Panc1 (cell line): ENCODE data around the gene CPEB2. TPM values are rescaled to one million over a fixed set of nuclear protein-coding genes. Genes with fewer than 3 reads are reported as not detected.

Source experiments
- ATAC-seq: fragments of 200-7000 bp; cut with Tn5 transposase; 2 replicates; pipeline ENCODE4 v1.9.1; 2020; ENCODE audit warnings: mild to moderate bottlenecking, moderate library complexity
- BruUV-seq: library from RNA; stranded (reverse); fragments of 400-500 nt; replicated peaks from 2 replicates; lab custom pipeline; 2021; lab: Mats Ljungman, UMichigan
- CTCF ChIA-PET: fragments of 300-600 bp; sonication (Branson Sonifier 250); formaldehyde crosslinking; loops from one replicate; lab custom pipeline; 2022; ENCODE audit warnings: antibody characterized with exemption; lab: Charles Lee
- POLR2A ChIA-PET: fragments of 300-600 bp; sonication (Branson Sonifier 250); formaldehyde crosslinking; loops from one replicate; lab custom pipeline; 2022; ENCODE audit warnings: antibody characterized with exemption; lab: Charles Lee
- DNase-seq: peaks from one replicate; pipeline ENCODE4 v3.0.0-alpha.2; 2010; ENCODE audit warnings: low read depth, low spot score
- H3K27ac ChIP-seq: 2 replicates; pipeline ENCODE4 v1.5.1; 2011; ENCODE audit warnings: mild to moderate bottlenecking, low read length, inconsistent platforms
- H3K27me3 ChIP-seq: fragments of 200-500 bp; sonication (Bioruptor generic); 2 replicates; pipeline ENCODE4 v1.6.0; 2014; ENCODE audit warnings: low read length, inconsistent platforms; ENCODE audit not compliant: control insufficient read depth, insufficient read depth
- H3K36me3 ChIP-seq: fragments of 200-500 bp; sonication (Bioruptor generic); 2 replicates; pipeline ENCODE4 v1.5.1; 2014; ENCODE audit warnings: inconsistent platforms, mild to moderate bottlenecking, low read length, moderate library complexity; ENCODE audit not compliant: control insufficient read depth, insufficient read depth
- H3K4me1 ChIP-seq: 2 replicates; pipeline ENCODE4 v1.5.1; 2011; ENCODE audit warnings: inconsistent platforms, mild to moderate bottlenecking, low read length, moderate library complexity; ENCODE audit not compliant: control insufficient read depth, insufficient read depth
- H3K4me3 ChIP-seq, 2 experiments: 2 replicates each; pipeline ENCODE4 v1.5.1; 2011 to 2012; ENCODE audit warnings: low read depth in 2 of 2, low read length in 2 of 2, mild to moderate bottlenecking in 2 of 2, inconsistent platforms in 1 of 2, moderate library complexity in 1 of 2
- H3K9me3 ChIP-seq: fragments of 200-500 bp; sonication (Bioruptor generic); 2 replicates; pipeline ENCODE4 v1.5.1; 2014; ENCODE audit warnings: low read depth, mild to moderate bottlenecking, inconsistent platforms, low read length, moderate library complexity; ENCODE audit not compliant: control insufficient read depth, insufficient read depth
- CTCF ChIP-seq: fragments of 450-650 bp; IDR thresholded peaks from 2 replicates; pipeline ENCODE4 v1.5.1; 2017; ENCODE audit warnings: mild to moderate bottlenecking
- POLR2AphosphoS5 ChIP-seq: IDR thresholded peaks from 2 replicates; pipeline ENCODE4 v1.6.1; 2012; ENCODE audit warnings: mild to moderate bottlenecking, low read depth, low read length, moderate library complexity
- REST ChIP-seq, 2 experiments: IDR thresholded peaks; 2 replicates each; pipeline ENCODE4 v1.6.1; 2011 to 2012; ENCODE audit warnings: low read depth in 2 of 2, control low read depth in 1 of 2, low read length in 1 of 2, mild to moderate bottlenecking in 1 of 2, moderate library complexity in 1 of 2; ENCODE audit not compliant: insufficient read depth in 1 of 2
- SIN3A ChIP-seq: IDR thresholded peaks from 2 replicates; pipeline ENCODE4 v1.6.1; 2012; ENCODE audit warnings: low read depth, mild to moderate bottlenecking, low read length, moderate library complexity, borderline replicate concordance; ENCODE audit not compliant: insufficient read depth
- TCF7L2 ChIP-seq: IDR thresholded peaks from 2 replicates; pipeline ENCODE4 v1.6.1; 2011; ENCODE audit warnings: mild to moderate bottlenecking, low read depth, low read length, inconsistent platforms
- in situ Hi-C: cut with HindIII; loops from 2 replicates; pipeline ENCODE4 v1.10.0; 2016; ENCODE audit warnings: low sequenced_read_pairs, low pct_unique_long_range_greater_than_20kb
- intact Hi-C: fragments of 100-400 bp; cut with micrococcal nuclease; formaldehyde crosslinking; loops from one replicate; pipeline ENCODE4 v1.10.0; 2022; ENCODE audit not compliant: unreplicated experiment
- total RNA-seq: library from RNA; stranded (reverse); gene quantifications from one replicate; pipeline ENCODE4 v1.2.1, GENCODE V29; 2021; ENCODE audit not compliant: unreplicated experiment

Gene CPEB2
- total RNA-seq, 1 experiment from 2014 or later: 7.2 TPM

- ChIA-PET POLR2A (no interaction called here), CTCF (no interaction called here)
- Histone ChIP-seq H3K4me1 (no peaks in the 10 kb centered on the region), H3K36me3 (no peaks in the 10 kb centered on the region), H3K9me3 (no peaks in the 10 kb centered on the region), H3K27me3 (no peaks in the 10 kb centered on the region), H3K4me3 (no peak overlapping the region), H3K27ac (no peak overlapping the region)
- ATAC-seq (no peak), DNase-seq (no peak)
- BruUV-seq: no TSS peak
- TF ChIP-seq POLR2AphosphoS5 (no peak), CTCF (no peak), SIN3A (no peak), TCF7L2 (no peak), REST (IDR thresholded peaks at IDR 0.05; ENCODE audit: insufficient read depth in 1 of 2, low read depth in 2 of 2, low read length in 1 of 2) (no peak)
- intact Hi-C loops (no loop called here), in situ Hi-C loops (no loop called here)
Observed at GRCh38 chr4:15100380-15100779, 98.1 kb downstream of the CPEB2 start.

GRCh38 chr4:15100994-15101695 is 98.9 kb downstream of the CPEB2 start:
- no peaks in the 10 kb centered on the region for H3K9me3 ChIP-seq
- H3K4me3 ChIP-seq: no peak overlapping the region
- CTCF ChIA-PET: no interaction called here
- no peak for ATAC-seq
- no peak overlapping the region for H3K27ac ChIP-seq
- no TSS peak for BruUV-seq
- no peak for DNase-seq
- in situ Hi-C loops: no loop called here
- POLR2A ChIA-PET: no interaction called here
- intact Hi-C loops: no loop called here
- no peaks in the 10 kb centered on the region for H3K4me1 ChIP-seq
- no peak for TF ChIP-seq POLR2AphosphoS5
- no peak for TF ChIP-seq CTCF
- TF ChIP-seq REST (IDR thresholded peaks at IDR 0.05; ENCODE audit: insufficient read depth in 1 of 2, low read depth in 2 of 2, low read length in 1 of 2): no peak
- TF ChIP-seq TCF7L2: no peak
- no peak for TF ChIP-seq SIN3A
- no peaks in the 10 kb centered on the region for H3K36me3 ChIP-seq
- no peaks in the 10 kb centered on the region for H3K27me3 ChIP-seq
